ENCODE results near the gene SMIM41.
A peak's percentile ranks its signal among the peaks of the same experiment; 100 is the strongest.

Gene SMIM41

DNA sequence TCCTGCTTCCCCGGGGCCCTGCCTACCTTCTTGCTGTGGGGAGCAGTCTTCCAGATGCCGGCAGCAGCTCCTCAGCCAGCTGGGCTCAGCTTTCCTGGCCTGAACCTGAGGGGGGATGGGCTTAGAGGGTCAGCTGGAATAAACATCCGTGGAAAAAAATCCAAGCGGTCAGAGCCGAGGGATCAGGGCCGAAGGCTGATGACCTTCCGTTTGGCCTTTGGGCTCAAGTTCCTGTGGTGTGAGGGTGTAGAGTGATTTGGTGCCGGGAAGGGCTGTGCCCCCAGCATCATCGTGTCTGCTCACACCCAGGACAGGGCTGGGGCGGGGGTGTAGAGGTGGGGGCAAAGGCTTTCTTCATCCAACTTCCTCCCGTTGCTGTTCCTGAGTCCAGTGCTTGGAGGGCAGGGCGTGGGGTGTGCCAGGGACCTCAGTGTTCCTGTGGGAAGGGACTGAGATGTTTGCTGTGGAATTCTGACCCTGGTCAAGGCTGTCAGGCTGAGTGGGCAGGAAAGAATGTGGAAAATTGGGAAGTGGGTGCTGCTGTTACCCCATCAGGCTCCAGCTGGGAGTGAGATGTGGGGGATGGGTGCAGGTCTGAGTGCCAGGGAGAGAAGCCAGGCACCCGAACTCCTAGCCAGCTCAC lies 2.6 kb downstream of the SMIM41 start:
- TF ChIP-seq, protein P1, sequence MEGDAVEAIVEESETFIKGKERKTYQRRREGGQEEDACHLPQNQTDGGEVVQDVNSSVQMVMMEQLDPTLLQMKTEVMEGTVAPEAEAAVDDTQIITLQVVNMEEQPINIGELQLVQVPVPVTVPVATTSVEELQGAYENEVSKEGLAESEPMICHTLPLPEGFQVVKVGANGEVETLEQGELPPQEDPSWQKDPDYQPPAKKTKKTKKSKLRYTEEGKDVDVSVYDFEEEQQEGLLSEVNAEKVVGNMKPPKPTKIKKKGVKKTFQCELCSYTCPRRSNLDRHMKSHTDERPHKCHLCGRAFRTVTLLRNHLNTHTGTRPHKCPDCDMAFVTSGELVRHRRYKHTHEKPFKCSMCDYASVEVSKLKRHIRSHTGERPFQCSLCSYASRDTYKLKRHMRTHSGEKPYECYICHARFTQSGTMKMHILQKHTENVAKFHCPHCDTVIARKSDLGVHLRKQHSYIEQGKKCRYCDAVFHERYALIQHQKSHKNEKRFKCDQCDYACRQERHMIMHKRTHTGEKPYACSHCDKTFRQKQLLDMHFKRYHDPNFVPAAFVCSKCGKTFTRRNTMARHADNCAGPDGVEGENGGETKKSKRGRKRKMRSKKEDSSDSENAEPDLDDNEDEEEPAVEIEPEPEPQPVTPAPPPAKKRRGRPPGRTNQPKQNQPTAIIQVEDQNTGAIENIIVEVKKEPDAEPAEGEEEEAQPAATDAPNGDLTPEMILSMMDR (IDR thresholded peaks at IDR 0.05; ENCODE audit: control insufficient read depth, insufficient read depth, low read depth, low read length, missing control alignments) = no peak
- no peak for DNase-seq (ENCODE audit: low read depth)
- H3K4me3 ChIP-seq (ENCODE audit: control insufficient read depth, low read depth, low read length) = no peak overlapping the region

DNA sequence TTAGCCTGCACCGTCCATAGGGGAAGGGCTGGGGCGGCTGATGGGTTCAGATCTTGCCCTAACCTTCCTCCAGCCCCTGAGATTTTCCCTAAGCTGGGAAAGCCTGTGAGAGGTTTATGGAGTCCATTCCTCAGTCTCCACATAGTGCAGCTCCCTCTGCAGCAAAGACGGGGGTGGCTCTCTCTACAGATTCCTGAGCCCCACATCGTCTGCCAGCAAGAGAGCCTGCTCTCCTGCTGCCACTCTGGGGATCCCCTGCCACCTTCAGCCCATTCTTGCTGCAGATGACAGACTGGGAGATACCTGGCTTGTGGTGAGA lies 3.1 kb downstream of the SMIM41 start:
- TF ChIP-seq, protein P1 (IDR thresholded peaks at IDR 0.05; ENCODE audit: control insufficient read depth, insufficient read depth, low read depth, low read length, missing control alignments) = no peak
- H3K4me3 ChIP-seq (ENCODE audit: control insufficient read depth, low read depth, low read length) = no peak overlapping the region
- no peak for DNase-seq (ENCODE audit: low read depth)

DNA sequence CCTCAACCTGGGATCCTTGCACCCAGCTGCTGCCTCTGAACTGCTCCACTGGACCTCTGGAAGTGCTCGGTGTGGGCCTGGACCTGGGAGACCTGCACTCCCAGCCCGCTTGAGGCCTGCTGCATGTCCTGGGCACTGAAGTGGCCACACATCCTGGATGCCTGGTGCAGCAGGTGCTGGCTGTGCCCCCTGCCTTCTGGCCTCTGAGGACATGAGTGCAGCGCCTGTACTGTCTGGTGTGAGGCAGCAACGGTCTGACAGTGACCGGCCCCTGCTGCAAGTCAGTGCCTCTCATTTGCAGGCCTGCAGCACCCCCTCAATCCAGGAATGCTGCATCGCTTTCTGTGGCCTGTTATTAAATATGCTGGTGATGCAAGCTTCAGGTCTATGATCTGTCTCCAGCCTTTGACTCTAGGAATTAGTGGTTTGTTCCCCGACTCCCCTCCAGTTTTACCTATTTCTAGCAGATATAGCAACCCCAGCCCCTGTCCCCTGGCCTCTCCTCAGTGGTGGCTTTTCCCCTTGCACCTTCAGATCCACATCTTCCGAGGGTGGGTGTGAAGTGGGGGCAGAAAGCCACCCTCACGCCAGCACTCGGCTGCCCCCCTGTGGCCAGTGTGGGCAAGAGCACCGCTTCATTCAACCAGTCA lies 3.6 kb downstream of the SMIM41 start:
- DNase-seq (ENCODE audit: low read depth) = no peak
- TF ChIP-seq, protein P1 (IDR thresholded peaks at IDR 0.05; ENCODE audit: control insufficient read depth, insufficient read depth, low read depth, low read length, missing control alignments) = peak; percentile 98
- H3K4me3 ChIP-seq (ENCODE audit: control insufficient read depth, low read depth, low read length) = no peak overlapping the region

DNA sequence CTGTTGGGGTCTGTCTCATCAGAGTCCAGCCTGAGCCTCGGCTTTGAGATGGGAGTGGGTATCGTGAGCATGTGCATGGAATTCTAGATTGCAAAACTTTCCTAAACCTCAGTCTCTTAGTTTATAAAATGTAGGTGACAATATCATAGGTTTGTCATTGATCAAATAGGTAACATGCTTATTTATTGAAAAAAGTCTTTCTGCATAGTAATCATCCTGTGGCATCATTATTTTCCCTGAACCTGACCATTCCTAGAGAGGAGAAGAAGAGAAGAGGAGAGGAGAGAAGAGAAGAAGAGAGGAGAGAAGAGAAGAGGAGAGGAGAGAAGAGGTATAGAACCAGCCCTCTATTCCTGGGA lies 4.1 kb downstream of the SMIM41 start:
- no peak overlapping the region for H3K4me3 ChIP-seq (ENCODE audit: control insufficient read depth, low read depth, low read length)
- TF ChIP-seq, protein P1 (IDR thresholded peaks at IDR 0.05; ENCODE audit: control insufficient read depth, insufficient read depth, low read depth, low read length, missing control alignments) = no peak
- no peak for DNase-seq (ENCODE audit: low read depth)

DNA sequence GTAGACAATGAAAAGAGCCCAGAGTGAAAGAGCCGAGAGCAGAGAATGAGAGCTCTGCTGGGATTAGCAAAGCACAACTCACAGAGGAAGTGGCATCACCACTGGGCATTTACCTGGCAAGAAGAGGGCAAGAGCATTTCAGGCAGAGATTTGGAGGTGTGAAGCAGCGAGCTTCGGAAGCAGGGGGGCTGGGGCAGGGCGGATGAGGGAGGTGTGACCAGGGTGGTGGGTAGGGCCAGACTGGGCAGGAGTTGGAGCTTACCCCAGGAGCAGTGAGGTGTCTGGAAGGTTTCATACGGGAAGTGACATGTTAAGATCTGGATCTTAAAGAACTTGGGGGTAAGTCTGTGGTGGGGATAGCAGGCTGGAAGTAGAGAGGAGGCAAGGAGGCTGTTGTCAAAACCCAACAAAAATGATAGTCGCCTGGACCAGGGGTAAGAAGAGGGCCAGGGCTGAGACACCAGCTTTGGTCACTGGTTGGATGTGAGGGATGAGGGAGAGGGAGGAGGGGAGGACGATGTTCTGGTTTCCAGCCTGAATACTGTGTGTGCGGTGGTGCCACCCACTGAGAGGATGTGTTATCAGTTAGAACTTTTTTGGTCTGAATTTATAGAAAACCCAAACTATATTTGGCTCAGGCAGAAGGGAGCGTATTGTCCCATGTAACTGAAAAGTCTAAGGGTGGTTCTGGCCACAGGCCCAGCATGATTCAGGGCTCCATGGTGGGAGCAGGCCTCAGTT lies 5.2 kb downstream of the SMIM41 start:
- no peak overlapping the region for H3K4me3 ChIP-seq (ENCODE audit: control insufficient read depth, low read depth, low read length)
- DNase-seq (ENCODE audit: low read depth) = no peak
- TF ChIP-seq, protein P1 (IDR thresholded peaks at IDR 0.05; ENCODE audit: control insufficient read depth, insufficient read depth, low read depth, low read length, missing control alignments) = no peak

DNA sequence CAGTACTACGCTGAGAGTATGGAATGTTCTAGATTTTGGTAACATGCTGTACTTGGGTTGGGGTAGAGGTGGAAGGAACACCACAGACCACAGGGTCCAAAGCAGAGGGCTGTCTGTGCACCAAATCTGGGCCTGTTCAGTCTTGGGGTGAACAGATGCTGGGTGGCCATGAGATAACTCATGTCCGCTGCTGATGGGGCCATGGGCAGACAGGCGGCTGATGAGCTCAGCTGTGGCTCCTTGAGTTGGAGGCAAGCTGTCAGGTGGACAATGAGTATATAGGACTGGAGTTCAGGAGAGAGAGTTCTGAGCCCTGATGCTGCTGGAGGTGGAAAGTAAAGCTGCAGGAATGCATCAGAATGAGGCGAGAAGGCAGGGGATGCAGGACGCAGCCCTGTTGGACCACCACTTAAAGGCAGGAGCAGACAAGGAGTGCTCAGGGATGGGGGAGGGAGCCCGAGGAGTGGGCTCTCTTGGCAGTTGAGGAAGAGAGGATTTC lies 6.2 kb downstream of the SMIM41 start:
- TF ChIP-seq, protein P1 (IDR thresholded peaks at IDR 0.05; ENCODE audit: control insufficient read depth, insufficient read depth, low read depth, low read length, missing control alignments) = no peak
- H3K4me3 ChIP-seq (ENCODE audit: control insufficient read depth, low read depth, low read length) = no peak overlapping the region
- no peak for DNase-seq (ENCODE audit: low read depth)
